ENCODE results near the gene MLYCD. TPM values are rescaled to one million over a fixed set of nuclear protein-coding genes. Genes with fewer than 3 reads are reported as not detected.

MLYCD gene
- total RNA-seq, 8 experiments from 2014 or later = 2.0 to 10.2 (median 3.0) TPM

- peak in 1 of 8 experiments; percentile 19 for ATAC-seq (replicated peaks in 6 of 8)
- 20 to 74% (median 47%) methylated on average over 1 to 7 of the region's 8 CpGs; no CpG with 5 or more reads in 2 of the 10 experiments for WGBS, 10 experiments
- no peak overlapping the region for H3K4me3 ChIP-seq
- H3K27ac ChIP-seq = no peak overlapping the region
- H3K4me1 ChIP-seq (replicated peaks in 1 of 2) = peaks cover 0 to 5% of the 10 kb centered on the region in 2 donors
- in situ Hi-C loops (cut with MboI; ENCODE audit: low pct_unique_long_range_greater_than_20kb in 2 of 9, low sequenced_read_pairs in 9 of 9, unreplicated experiment in 9 of 9) = no loop called here
These were observed 16.6 kb upstream of the MLYCD start for GRCh38 chr16:83882163-83882885.

GRCh38 chr16:83886199-83886971, 12.5 kb upstream of the MLYCD start:
- ATAC-seq (replicated peaks in 6 of 8) = no peak
- WGBS, 10 experiments = 77 to 100% (median 99%) methylated on average over 1 to 11 of the region's 13 CpGs
- H3K4me3 ChIP-seq = no peak overlapping the region
- in situ Hi-C loops (cut with MboI; ENCODE audit: low pct_unique_long_range_greater_than_20kb in 2 of 9, low sequenced_read_pairs in 9 of 9, unreplicated experiment in 9 of 9) = no loop called here
- no peak overlapping the region for H3K27ac ChIP-seq
- H3K4me1 ChIP-seq (replicated peaks in 1 of 2) = peaks cover 4 to 12% of the 10 kb centered on the region in 2 donors

- peak in 3 of 8 experiments; percentile 21 to 39 (median 25) for ATAC-seq (replicated peaks in 6 of 8)
- Histone ChIP-seq H3K27ac (no peak overlapping the region), H3K4me1 (replicated peaks in 1 of 2) (peaks cover 4 to 10% of the 10 kb centered on the region in 2 donors), H3K4me3 (no peak overlapping the region)
- 5 to 89% (median 79%) methylated on average over 3 to 8 of the region's 8 CpGs for WGBS, 10 experiments
- in situ Hi-C loops (cut with MboI; ENCODE audit: low pct_unique_long_range_greater_than_20kb in 2 of 9, low sequenced_read_pairs in 9 of 9, unreplicated experiment in 9 of 9) = no loop called here
These were observed 11.8 kb upstream of the MLYCD start for GRCh38 chr16:83887080-83887479.

- H3K27ac ChIP-seq = no peak overlapping the region
- ATAC-seq (replicated peaks in 6 of 8) = peak in 2 of 8 experiments; percentile 29 to 37
- H3K4me3 ChIP-seq = no peak overlapping the region
- H3K4me1 ChIP-seq (replicated peaks in 1 of 2) = peaks cover 4 to 6% of the 10 kb centered on the region in 2 donors
- in situ Hi-C loops (cut with MboI; ENCODE audit: low pct_unique_long_range_greater_than_20kb in 2 of 9, low sequenced_read_pairs in 9 of 9, unreplicated experiment in 9 of 9) = no loop called here
- 0 to 89% (median 48%) methylated on average over 1 to 7 of the region's 8 CpGs for WGBS, 10 experiments
These were observed 11.4 kb upstream of the MLYCD start for GRCh38 chr16:83887564-83887963.

- peak in 5 of 8 experiments; percentile 39 to 88 (median 54) for ATAC-seq (replicated peaks in 6 of 8)
- no peak overlapping the region for H3K4me3 ChIP-seq
- H3K4me1 ChIP-seq (replicated peaks in 1 of 2) = peaks cover 4 to 6% of the 10 kb centered on the region in 2 donors
- H3K27ac ChIP-seq = no peak overlapping the region
- WGBS, 10 experiments = 0 to 100% (median 64%) methylated on average over 1 to 4 of the region's 4 CpGs; no CpG with 5 or more reads in 2 of the 10 experiments
- in situ Hi-C loops (cut with MboI; ENCODE audit: low pct_unique_long_range_greater_than_20kb in 2 of 9, low sequenced_read_pairs in 9 of 9, unreplicated experiment in 9 of 9) = no loop called here
These were observed 10.3 kb upstream of the MLYCD start for GRCh38 chr16:83888672-83889044.

- WGBS, 10 experiments = 49 to 100% (median 96%) methylated on average over 1 to 3 of the region's 5 CpGs; no CpG with 5 or more reads in 3 of the 10 experiments
- no peak overlapping the region for H3K4me3 ChIP-seq
- no peak overlapping the region for H3K27ac ChIP-seq
- in situ Hi-C loops (cut with MboI; ENCODE audit: low pct_unique_long_range_greater_than_20kb in 2 of 9, low sequenced_read_pairs in 9 of 9, unreplicated experiment in 9 of 9) = no loop called here
- H3K4me1 ChIP-seq (replicated peaks in 1 of 2) = peaks cover 4 to 6% of the 10 kb centered on the region in 2 donors
- ATAC-seq (replicated peaks in 6 of 8) = no peak
These were observed 8.6 kb upstream of the MLYCD start for GRCh38 chr16:83890359-83890758.

- WGBS, 10 experiments = 7 to 90% (median 67%) methylated on average over 1 to 3 of the region's 3 CpGs; no CpG with 5 or more reads in 1 of the 10 experiments
- in situ Hi-C loops (cut with MboI; ENCODE audit: low pct_unique_long_range_greater_than_20kb in 2 of 9, low sequenced_read_pairs in 9 of 9, unreplicated experiment in 9 of 9) = no loop called here
These were observed 7.2 kb upstream of the MLYCD start for GRCh38 chr16:83891742-83892141.

GRCh38 chr16:83895243-83895642, 3.7 kb upstream of the MLYCD start:
- Histone ChIP-seq H3K4me1 (replicated peaks in 1 of 2) (peaks cover 9 to 11% of the 10 kb centered on the region in 2 donors), H3K4me3 (no peak overlapping the region), H3K27ac (no peak overlapping the region)
- in situ Hi-C loops (cut with MboI; ENCODE audit: low pct_unique_long_range_greater_than_20kb in 2 of 9, low sequenced_read_pairs in 9 of 9, unreplicated experiment in 9 of 9) = no loop called here
- no peak for ATAC-seq (replicated peaks in 6 of 8)
- 33 to 100% (median 78%) methylated on average over 1 to 4 of the region's 4 CpGs; no CpG with 5 or more reads in 1 of the 10 experiments for WGBS, 10 experiments

More at GRCh38 chr16:83891742-83892141, 7.2 kb upstream of the MLYCD start:
- ATAC-seq (replicated peaks in 6 of 8) = no peak
- H3K4me1 ChIP-seq (replicated peaks in 1 of 2) = peaks cover 4 to 6% of the 10 kb centered on the region in 2 donors
- no peak overlapping the region for H3K27ac ChIP-seq
- no peak overlapping the region for H3K4me3 ChIP-seq

- in situ Hi-C loops (cut with MboI; ENCODE audit: low pct_unique_long_range_greater_than_20kb in 2 of 9, low sequenced_read_pairs in 9 of 9, unreplicated experiment in 9 of 9) = no loop called here
- ATAC-seq (replicated peaks in 6 of 8) = no peak
- H3K4me1 ChIP-seq (replicated peaks in 1 of 2) = peaks cover 9 to 14% of the 10 kb centered on the region in 2 donors
- no peak overlapping the region for H3K27ac ChIP-seq
- H3K4me3 ChIP-seq = no peak overlapping the region
- 78 to 100% (median 92%) methylated on average over 1 to 3 of the region's 3 CpGs; no CpG with 5 or more reads in 2 of the 10 experiments for WGBS, 10 experiments
These were observed 3.0 kb upstream of the MLYCD start for GRCh38 chr16:83895942-83896341.

- 1 to 14% (median 2%) methylated on average over 10 to 23 of the region's 73 CpGs; no CpG with 5 or more reads in 7 of the 10 experiments for WGBS, 10 experiments
- H3K4me3 ChIP-seq = peak overlapping the region; percentile 68 to 84 (median 77)
- peak overlapping the region; percentile 4 to 53 for H3K27ac ChIP-seq
- H3K4me1 ChIP-seq (replicated peaks in 1 of 2) = peaks cover 31 to 34% of the 10 kb centered on the region in 2 donors
- in situ Hi-C loops (cut with MboI; ENCODE audit: low pct_unique_long_range_greater_than_20kb in 2 of 9, low sequenced_read_pairs in 9 of 9, unreplicated experiment in 9 of 9) = no loop called here
- ATAC-seq (replicated peaks in 6 of 8) = peak; percentile 29 to 74 (median 44)
These were observed 470 bp downstream of the MLYCD start for GRCh38 chr16:83899272-83899897.

GRCh38 chr16:83899978-83900377, 1.1 kb downstream of the MLYCD start:
- in situ Hi-C loops (cut with MboI; ENCODE audit: low pct_unique_long_range_greater_than_20kb in 2 of 9, low sequenced_read_pairs in 9 of 9, unreplicated experiment in 9 of 9) = no loop called here
- Histone ChIP-seq H3K27ac (no peak overlapping the region), H3K4me3 (peak overlapping the region; percentile 68 to 84 (median 77)), H3K4me1 (replicated peaks in 1 of 2) (peaks cover 35 to 38% of the 10 kb centered on the region in 2 donors)
- 33 to 100% (median 71%) methylated on average over 1 to 3 of the region's 3 CpGs for WGBS, 10 experiments
- ATAC-seq (replicated peaks in 6 of 8) = no peak

GRCh38 chr16:83900571-83900970, 1.7 kb downstream of the MLYCD start:
- ATAC-seq (replicated peaks in 6 of 8) = no peak
- in situ Hi-C loops (cut with MboI; ENCODE audit: low pct_unique_long_range_greater_than_20kb in 2 of 9, low sequenced_read_pairs in 9 of 9, unreplicated experiment in 9 of 9) = no loop called here
- no peak overlapping the region for H3K27ac ChIP-seq
- 66 to 100% (median 87%) methylated on average over 1 to 9 of the region's 9 CpGs for WGBS, 10 experiments
- no peak overlapping the region for H3K4me3 ChIP-seq
- peaks cover 35 to 38% of the 10 kb centered on the region in 2 donors for H3K4me1 ChIP-seq (replicated peaks in 1 of 2)

GRCh38 chr16:83901101-83901500, 2.2 kb downstream of the MLYCD start:
- peaks cover 35 to 40% of the 10 kb centered on the region in 2 donors for H3K4me1 ChIP-seq (replicated peaks in 1 of 2)
- in situ Hi-C loops (cut with MboI; ENCODE audit: low pct_unique_long_range_greater_than_20kb in 2 of 9, low sequenced_read_pairs in 9 of 9, unreplicated experiment in 9 of 9) = no loop called here
- ATAC-seq (replicated peaks in 6 of 8) = no peak
- H3K27ac ChIP-seq = no peak overlapping the region
- no peak overlapping the region for H3K4me3 ChIP-seq
- WGBS, 10 experiments = 40 to 100% (median 86%) methylated on average over 1 to 3 of the region's 3 CpGs
